Activated CD8-positive, alpha-beta memory T cell treated with anti-CD3 and anti-CD28 coated beads for 24 hours (primary cell): ENCODE data around the gene CAT.

Experiments used
- DNase-seq: peaks from one replicate; pipeline ENCODE4 v3.0.0-alpha.2; 2020

Gene CAT

DNA sequence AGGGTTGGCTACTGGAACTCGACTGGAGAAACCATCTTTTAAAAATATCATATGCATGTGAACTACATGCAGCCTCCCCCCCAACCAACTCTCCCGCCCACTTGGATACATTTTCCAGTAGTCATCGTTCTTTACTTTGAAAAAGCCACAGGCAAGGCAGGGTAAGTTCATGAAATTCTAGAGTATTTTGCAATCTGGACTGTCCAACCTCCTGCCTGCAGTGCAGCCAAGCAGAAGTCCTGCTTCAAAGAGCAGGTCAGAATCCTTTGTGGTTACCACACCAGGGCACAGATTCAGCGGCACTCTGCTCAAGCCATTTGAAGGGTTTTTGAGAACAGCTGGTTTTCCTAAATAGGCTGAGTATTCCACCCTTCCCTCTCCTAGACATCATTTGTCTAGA is 62.8 kb downstream of the CAT start:
- DNase-seq = no peak

DNA sequence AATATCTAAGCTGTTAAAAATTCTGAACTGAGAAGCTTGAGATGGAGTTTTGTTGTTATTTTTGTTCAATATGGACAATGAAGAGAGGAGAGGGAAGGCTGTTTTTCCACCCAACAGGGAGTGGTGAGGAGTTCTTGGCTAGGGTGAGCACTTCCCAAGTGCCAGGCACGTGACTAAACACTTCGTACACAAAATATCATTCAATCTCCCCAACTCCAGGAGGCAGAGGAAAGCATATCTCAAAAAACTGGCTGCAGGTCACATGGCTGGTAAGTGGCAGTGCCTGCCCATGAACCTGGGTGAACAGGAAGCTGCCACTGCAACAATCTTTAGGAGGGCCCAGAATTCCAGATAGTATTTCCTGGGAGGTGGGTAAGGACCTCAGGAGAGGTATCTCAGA is 63.2 kb downstream of the CAT start:
- DNase-seq = no peak

GRCh38 chr11:34502949-34503348 is 64.2 kb downstream of the CAT start:
- DNase-seq = no peak

DNA sequence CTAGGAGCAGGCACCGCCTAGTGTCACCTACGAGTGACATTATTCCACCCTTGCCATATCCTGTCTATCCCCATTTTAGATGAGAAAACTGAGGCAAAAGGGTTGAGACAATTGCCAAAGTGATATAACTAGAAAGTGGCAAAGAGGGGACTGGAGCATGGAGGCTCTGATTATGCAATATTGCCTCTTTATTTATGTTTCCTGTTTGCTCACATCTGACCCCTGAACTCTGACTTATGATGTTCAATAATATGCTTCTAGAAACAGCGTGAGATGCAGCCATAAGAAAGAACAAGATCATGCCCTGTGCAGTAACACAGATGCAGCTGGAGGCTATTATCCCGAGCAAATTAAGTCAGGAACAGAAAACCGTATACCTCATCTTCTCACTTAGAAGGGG is 67.1 kb downstream of the CAT start:
- no peak for DNase-seq

DNA sequence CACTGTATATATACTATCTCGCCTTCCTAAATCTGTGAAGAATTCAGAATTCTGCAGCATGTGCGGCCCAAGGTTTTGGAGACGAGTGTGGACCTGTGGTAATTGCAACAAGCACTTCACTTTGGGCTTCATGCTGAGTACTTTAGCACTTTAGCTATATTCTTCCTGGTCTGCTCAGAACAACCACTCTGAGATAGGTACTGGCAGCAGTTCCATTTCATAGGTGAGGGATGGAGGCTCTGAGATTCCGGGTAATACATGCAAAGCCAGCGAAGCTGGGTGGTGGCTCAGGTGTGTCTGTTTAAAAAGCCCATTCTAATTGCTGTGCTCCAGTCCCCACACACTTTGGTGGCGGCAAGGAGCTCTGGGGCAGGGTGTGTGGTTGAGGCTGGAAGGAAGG is 68.4 kb downstream of the CAT start:
- DNase-seq = no peak

DNA sequence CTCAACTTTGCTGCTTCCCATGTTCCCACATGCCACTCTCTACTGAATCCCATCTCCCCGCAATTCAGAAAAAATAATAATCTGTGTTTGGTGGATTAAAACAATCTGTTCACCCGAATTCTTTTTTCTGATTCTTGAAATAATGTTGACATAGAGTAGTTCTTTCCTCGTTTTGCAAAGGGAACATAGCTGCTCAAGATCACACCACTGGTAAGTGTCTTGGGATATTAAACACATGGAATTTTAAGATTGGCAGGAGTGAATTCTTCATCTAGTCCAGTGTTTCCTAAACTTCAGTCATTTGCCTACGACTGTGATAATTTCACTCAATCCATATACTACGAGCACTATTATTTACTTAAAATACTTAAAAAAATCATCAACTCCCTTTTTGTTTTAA is 68.9 kb downstream of the CAT start:
- DNase-seq = no peak

GRCh38 chr11:34508524-34508923 is 69.8 kb downstream of the CAT start:
- no peak for DNase-seq

DNA sequence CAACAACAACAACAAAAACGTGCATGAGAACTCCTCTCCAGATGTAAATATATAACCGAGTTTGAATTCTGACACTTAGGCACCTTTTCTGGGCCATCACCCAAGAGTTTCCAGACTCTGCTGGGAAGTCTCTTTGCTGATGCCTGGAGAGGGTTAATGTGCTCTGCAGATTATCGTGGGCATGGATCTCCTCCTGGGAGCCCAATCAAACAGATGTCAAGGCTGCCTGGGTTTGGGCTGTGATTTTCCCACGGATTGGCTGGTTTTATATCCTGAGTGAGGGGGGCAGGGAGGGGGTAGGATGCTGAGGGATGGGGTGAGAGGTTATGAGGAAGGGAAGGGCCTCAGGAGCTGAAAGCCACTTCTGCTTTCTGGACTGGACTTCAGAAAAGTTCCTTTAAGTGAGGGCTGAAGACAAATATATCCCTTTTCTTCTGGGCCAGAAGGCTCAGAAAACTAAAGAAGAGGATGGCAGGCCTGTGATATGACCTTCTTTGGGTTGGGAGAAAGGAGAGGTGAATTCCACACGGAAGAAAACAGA is 70.7 kb downstream of the CAT start:
- DNase-seq = no peak

GRCh38 chr11:34510218-34510617 is 71.5 kb downstream of the CAT start:
- DNase-seq = no peak

GRCh38 chr11:34510673-34511072 is 71.9 kb downstream of the CAT start:
- DNase-seq = no peak

DNA sequence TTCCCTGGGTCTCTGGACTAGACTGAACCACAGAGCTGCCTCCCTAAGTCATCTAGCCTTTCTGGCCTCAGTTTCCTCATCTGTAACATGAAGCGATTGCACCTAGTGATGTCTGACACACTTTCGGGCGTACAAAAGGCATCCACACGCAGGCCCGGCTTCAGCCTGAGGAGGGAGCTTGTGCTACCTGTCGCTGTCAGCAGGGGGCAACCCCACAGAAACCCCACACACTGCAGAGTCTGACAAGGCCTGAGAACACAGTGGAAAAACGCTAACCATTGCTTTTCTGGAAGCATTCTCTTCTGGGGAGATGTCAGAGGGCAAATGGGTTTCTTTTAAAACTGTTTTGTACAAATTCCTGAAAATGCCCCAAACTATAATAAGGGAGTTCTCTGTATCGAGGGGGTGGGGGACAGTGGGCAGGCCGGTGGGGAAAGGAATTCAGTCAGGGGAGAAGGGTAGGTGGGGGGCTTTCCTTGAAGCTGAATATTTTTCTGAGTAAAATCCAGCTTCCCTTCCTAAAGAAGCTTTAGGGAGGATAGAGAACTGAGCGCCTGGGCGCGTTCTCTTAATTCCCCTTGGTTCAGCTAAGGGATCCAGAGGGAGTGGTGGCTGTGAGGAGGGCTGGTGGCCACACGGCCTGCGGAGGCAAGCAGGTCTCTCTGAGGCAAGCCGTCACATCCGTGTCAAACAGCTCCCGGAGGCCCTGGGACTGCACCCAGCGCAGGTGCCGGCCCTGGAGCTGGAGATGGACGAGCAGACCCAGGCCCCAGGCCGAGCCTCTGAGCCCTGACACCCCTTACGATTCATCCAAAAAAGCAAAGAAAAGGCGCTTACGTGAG is 74.3 kb downstream of the CAT start:
- DNase-seq = peak; percentile 76

GRCh38 chr11:34513682-34514449 is 75.1 kb downstream of the CAT start, which contains the start of gene ELF5:
TSS of gene ELF5 (minus strand) at chr11:34513794. CDS start at chr11:34505749, 8,045 bp downstream.
- no peak for DNase-seq

DNA sequence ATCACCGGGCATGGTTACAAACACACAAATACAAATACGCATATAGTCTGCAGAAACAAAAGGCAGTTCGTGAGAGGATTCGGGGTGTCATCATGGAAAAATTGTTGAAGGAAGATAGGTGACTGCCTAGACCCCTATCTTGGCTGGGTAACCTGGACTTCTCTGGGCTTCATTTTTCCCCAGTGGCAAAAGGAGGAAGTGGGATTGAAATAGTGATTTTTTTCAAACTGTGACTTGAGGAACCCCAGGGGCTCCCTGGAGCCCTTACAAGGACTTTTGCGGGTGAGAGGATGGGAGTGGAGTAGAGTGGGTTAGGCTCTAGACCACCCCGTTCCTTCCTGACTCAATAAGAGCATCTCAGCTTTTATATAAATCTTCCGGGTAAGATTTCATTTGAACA is 75.9 kb downstream of the CAT start:
- no peak for DNase-seq

DNA sequence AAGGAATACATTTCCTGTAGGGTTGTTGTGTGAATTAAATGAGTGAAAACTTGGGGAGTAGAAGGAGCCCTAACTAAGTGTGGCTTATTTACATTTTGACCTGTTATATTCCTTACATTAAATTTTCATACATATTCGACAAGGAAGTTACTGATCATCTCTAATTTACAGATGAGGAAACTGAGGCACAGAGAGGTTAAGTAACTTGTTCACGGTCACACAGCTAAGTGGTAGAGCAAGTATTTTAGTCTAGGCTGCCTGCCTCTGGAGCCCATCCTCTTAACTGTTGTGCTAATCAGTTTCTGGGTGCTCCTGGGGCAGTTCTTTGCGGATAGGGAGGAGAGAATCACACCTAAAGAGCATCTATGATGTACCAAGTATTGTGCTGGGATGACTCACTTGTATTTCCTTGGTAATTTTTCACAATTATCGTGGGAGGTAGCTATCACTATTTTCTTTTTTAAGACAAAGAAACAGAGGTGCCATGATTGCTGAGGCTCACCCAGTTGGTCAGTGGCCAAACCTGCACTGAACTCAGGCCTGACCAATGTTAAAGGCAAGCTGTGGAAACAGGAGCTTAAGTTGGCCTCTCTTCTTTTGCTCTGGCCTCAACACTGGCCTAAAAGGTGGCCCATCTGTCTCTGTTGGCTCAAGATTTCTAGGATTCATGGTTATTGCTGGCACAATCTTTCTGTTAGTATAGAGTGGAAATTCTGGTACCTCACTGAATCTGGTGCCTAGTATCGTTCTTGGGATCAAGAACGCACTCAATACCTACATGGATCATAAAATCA is 77.7 kb downstream of the CAT start:
- DNase-seq = no peak

DNA sequence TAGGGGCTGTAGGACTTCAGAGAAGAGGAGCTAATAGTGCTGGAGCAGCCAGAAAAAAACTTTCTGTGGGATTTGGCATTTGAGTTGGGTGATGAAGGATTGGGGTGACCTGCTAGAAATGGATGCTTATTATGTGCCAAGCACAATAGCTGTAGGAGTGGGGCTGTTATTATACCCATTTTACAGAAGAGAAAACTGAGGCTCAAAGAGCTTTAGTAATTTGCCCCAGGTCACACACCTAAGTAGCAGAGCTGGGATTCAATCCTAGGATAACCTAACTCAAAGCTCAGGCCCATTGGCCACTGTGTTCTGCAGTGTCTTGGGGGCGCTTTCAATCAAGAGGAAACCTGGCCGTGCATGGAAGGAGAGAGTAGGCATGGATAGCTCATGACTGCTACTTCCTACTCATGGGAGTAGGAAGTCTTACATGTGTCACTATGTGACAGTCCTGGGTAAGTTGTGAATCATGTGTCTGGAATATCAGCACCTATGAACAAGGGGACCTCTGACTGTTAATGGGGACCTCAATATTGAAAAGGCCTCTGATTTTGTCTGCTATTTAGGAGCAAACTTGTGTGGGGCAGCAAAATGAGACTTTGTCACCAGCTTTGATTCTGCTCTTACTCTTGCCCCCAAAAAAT is 81.0 kb downstream of the CAT start:
- no peak for DNase-seq

- DNase-seq = no peak
These were observed 82.5 kb downstream of the CAT start for GRCh38 chr11:34521265-34521664.
